ENCODE data around the gene HEBP2.

DNA sequence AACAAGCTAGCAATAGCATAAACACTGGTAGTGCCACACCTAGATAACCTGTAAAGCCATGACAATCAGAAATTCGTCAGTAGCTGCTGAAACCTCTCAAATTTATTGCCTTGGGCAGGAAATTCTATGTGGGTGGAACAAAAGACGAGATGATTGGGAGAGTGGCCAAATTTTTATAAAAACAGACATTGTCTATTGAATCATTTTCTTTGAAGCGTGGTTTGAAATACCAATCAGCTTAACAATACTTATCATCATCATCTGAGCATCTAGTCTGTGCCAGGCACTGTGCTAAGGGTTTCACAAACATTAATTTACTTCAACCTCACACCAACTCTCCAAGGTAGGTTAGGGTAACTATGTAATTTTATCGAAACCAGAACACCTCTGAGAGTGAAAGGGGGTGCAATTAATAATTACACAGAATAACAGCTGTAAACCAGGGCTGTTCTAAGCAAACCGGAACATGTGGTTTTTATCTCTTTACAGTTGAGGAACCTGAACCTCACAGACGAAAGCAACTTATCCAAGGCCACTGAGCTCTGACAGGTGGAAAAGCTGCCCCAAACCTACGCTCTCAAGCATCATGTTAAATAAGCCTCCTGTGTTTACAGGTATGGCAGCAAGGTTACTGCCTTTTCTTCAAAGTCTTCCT, 51.9 kb downstream of the HEBP2 start:
- TF ChIP-seq RAD21 (conservative IDR thresholded peaks at IDR 0.05 in 1 of 2, IDR thresholded peaks at IDR 0.05 in 1 of 2) (no peak), SMC3 (IDR thresholded peaks at IDR 0.05) (no peak), BHLHE40 (IDR thresholded peaks at IDR 0.05; ENCODE audit: low read depth, low read length) (no peak), EP300 (IDR thresholded peaks at IDR 0.05) (no peak)
- TF ChIP-seq, protein P1, sequence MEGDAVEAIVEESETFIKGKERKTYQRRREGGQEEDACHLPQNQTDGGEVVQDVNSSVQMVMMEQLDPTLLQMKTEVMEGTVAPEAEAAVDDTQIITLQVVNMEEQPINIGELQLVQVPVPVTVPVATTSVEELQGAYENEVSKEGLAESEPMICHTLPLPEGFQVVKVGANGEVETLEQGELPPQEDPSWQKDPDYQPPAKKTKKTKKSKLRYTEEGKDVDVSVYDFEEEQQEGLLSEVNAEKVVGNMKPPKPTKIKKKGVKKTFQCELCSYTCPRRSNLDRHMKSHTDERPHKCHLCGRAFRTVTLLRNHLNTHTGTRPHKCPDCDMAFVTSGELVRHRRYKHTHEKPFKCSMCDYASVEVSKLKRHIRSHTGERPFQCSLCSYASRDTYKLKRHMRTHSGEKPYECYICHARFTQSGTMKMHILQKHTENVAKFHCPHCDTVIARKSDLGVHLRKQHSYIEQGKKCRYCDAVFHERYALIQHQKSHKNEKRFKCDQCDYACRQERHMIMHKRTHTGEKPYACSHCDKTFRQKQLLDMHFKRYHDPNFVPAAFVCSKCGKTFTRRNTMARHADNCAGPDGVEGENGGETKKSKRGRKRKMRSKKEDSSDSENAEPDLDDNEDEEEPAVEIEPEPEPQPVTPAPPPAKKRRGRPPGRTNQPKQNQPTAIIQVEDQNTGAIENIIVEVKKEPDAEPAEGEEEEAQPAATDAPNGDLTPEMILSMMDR (IDR thresholded peaks at IDR 0.05): no peak
